GM19025 (cell line): ENCODE measurements around the gene RGS7.
"Not testable (repeated sequence)": the region's sequence is repeated elsewhere in the genome, so short reads cannot be mapped to it uniquely, and the experiment has no call there.

Experiments
- ATAC-seq: cut with Tn5 transposase; IDR thresholded peaks from one replicate; pipeline ENCODE4 v1.9.1; 2021; ENCODE audit warnings: mild to moderate bottlenecking, low read depth, moderate library complexity; ENCODE audit not compliant: unreplicated experiment

The RGS7 gene

DNA sequence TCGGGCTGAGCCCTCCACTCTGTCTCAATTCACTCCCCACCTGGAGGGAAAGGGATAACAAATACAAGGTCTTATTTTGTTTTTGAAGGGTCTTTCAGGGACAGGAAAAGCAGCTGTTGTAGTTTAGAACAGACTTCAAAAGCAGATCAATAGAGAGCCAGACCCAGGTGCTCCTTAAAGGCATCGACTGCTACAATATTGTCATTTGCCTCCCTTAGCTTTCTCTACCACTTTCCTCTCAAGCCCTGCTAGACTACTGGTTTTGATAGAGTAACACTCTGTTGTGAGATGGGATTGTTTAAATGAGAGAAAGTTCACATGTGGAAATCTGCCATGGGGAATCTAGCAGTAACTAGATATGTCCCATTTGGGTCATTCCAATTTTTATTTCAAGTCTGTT is 24.0 kb downstream of the RGS7 start:
- no peak for ATAC-seq

DNA sequence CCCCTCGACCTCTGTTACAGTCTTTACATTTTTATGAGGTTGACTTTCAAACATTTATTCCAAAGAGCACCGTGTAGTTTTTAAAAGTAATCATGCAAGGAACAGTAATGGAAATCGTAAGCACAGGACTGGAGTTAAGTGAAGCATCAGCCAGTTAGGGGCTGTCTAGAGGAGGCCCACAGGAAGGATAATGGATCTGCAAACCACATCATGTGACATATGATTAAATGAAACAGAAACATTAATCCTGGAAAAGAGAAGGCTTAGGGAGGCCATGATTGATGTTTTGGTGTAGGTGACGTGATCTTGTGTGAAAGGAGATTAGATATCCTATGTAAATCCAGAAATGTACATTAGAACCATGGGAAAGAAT is 25.0 kb downstream of the RGS7 start:
- no peak for ATAC-seq

DNA sequence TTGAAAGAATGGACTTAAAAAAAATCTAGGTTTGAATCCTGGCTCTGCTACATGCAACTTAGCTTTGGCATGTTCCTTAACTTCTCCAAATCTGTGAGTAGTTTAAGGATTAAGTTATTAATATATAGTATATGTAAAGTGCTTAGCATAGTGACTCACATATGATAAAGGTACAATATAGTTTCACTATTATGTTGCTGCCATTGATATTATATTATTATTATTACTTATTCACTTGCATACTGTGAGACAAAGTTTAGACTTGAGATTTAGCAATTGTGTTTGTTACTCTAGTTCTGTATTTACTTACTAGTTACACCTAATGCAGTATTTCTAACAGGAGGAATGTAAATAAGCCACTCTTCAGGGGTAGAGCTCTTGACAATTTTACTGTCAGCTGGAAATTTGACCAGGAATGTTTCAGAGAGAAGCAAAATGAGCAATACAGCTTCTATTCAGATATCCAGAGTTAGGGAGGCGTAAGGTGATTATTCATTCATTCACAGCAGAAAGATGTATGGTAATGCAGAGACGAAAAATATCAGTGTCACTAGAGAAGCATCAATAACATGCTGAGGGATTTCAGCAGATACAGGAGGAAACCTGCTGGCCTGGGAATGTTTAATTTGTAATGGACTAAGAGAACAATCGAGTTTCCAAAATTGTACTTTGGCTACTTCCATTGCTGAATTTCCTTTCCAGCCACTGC is 25.5 kb downstream of the RGS7 start:
- no peak for ATAC-seq

DNA sequence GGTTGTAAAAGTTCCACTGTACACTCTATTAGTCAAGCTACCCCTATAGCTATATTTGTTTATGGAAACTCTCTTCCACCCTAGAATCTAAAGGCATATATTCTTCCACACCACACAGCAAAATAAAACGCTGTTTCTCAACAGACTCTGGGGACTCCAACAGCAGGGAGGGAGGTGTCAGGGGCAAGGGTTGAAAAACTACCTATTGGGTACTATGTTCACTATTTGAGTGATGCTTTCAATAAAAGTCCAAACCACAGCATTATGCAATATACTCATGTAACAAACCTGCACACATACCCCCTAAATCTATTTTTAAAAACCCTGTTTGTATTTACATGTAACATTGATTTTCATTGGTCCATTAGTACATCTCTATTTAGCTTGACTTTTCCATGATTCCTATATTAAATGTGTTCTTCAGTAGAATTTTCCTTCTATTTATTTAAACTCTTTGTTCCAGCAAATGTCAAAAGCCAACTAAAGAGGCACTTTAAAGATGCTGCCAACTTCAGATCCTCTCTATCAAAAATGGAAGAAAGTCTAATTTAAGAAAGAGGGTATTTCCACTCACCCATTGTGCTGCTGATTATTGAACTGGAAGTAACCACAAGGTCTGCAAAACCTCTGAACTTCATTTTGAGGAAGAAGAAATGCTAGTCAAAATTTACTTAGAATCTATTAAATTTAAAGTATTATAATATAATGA is 26.2 kb downstream of the RGS7 start:
- ATAC-seq, result peak; percentile 51

DNA sequence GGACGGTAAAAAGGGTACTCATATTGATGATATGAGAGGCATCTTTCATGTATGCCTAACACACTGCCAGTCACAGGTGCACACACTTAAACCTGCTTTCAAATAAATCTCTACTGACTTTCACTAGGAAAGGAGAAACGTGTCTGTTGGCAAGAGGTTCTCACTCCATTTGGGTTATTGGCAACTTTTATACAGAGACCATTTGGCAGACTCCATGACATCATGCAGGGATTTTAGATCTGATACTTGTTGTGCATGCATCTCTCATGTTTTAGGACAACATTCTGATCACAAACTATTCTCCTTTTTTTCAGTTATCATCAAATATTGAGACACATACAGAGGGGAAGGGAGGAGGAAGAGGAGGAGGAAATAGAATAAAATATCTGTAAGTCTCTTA is 31.5 kb downstream of the RGS7 start:
- ATAC-seq, result no peak

DNA sequence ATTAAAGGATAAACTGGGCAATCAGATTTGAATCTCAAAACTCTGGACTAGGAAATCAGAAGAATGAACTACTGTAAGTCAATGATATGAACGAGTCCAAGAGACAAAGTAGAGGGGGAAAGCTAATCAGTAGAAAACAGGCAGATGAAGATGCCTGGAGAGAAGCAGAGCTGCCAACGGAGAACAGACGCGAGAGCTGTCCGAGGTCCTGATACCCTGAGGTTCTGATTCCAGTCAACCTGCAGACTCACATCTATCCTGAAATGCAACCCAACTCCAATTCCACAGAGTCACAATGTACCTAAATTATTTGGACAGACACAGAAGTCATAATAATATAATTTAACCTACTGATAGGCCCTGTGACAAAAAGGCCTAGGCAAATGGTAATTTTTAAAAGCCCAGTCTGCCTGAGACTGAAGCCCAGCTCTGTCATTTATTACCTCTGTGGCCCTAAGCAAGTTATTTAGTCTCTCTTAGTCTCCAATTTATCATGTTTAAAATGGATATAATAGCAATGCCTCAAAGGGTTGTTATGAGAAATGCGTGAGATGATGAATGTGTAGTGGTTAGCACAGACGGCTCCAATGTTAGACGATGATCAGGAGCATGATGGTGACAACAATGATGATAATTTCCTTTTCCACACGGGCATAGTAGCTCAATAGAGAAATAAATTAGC is 33.4 kb downstream of the RGS7 start:
- ATAC-seq, result no peak

DNA sequence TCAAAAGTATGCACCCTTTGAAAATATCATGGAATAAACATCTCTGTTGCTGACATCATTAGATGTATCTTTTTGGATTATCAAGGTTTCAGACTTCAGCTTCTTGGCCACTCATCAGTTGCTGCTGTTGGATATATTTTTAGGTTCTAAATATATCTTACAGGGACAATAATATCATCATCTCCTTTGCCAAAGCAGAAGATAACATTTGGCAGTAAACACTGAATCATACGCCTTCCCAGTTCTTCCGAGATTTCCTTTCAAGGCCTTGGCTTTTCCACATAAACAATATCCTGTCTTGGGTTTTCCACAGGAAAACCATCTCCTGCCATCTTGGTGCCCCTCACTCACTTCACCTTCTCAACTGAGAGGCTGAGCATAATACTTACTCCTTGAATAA is 39.3 kb downstream of the RGS7 start:
- ATAC-seq, result no peak

DNA sequence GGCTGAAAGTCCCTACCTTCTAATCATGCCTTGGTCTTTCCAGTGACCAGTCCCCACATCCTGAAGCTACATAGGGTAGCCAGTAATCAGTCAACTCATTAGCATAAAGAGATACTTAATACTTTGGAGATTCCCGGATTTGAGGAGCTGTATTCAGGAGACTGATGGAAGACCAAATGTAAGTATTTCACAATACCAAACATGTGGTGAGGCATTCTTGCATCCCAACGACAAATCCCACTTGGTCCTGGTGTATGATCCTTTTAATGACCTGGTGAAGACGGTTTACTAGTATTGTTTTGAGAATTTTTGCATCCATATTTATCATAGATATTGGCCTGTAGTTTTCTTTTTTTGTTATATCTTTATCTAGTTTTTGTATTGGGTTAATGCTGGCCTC is 40.6 kb downstream of the RGS7 start:
- ATAC-seq, result no peak

DNA sequence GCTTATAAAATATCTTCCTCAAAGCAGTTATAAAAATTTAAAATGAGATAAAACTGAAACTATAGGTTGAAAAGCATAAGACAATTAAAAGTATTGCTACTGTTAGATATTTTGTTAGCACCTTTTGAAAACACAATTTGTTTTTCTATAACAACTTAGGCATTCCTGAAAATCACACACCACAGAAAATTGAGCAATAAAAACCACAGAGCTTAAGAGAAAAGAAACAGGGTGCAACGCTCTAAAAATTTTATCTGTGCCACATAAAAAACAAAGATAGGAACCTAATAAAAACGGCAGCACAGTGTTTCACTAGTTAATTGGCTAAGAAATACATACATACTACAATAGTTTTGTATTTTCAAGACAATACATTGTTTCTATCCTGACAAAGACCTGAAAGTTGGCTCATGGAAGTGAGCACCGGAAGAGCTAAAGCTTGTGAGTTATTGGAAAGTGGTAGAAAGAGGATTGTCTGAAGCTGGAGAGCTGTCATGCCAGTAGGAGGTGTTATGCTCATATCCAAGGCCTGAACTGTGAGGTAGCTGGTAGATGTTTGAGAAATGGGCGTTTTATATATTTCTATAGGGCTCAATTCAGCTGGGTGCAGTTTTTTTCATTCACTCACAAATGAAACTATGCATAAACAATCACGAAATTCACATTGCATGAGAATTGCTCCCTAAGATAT is 45.8 kb downstream of the RGS7 start:
- no peak for ATAC-seq

DNA sequence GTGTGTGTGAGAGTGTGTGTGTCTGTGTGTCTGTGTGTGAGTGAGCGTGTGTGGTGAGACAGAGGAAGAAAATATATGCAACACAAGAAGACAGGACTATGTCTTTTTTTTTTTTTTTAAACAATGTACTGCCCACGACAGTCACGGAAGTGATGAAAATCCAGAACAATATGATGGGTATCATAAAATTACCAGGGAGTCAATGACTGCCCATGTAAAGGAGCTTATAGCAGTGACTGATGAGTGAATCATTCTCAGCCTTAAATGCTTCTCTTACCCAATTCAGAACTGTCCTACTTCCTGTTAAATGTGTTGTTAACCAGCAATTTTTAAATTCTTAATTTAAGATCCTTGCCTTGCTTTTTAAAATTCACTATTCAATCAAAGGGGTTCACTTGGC is 46.6 kb downstream of the RGS7 start:
- ATAC-seq, result no peak

DNA sequence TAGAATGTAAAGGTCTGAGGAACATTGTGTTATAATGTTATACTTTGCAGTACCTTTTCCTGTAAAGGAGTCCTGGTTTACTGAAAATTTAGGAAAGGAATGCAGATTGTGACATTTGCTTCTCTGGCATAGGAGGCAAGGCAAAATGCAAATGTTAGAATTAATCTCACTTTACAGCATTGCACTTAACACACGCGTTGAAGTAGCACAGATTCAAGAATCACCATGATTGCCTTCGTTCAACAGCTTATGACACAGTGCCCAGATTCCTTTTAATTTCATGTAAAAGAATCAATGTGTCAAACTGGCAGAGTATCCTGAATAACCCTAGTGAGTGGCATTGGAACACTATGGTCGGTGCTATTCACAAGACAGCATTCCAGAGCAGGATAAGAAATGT is 47.4 kb downstream of the RGS7 start:
- ATAC-seq, result no peak

DNA sequence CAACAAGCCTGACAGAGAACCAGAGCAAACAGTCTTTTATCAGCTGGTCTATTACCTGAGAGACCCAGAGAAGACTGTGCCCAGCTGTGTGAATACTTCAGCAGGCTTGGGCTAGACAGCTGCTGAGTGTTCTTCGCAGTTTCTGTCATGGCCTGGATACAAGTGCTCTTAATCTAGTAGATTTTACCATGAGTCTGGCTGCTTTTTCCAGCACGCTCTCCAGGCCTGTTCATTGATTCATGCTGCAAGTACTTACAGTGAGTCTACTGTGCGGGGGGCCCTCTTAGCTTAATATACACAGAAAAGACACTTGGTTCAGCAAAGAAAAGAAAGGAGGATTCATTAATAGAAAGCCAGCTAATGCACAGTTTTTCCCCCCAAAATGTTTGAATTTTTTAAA is 48.5 kb downstream of the RGS7 start:
- ATAC-seq, result no peak

DNA sequence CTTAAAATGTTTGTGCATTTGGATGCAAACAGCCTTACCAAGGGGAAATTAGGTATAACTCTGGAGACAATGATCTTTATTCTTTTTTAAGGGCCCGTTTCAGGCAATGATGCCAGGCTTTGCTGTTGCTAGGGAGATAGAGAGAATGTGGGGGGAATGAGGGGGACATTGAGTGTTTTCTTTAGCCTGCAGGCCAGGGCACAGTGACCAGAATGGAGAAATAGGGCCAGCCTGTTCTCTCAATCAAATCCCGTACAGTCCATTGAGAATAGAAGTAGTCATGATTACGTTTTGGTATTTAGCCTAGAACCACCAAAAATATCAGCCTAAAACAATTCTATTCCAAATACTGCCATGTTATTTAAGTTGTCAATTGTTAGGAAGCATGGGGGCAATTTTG is 49.0 kb downstream of the RGS7 start:
- no peak for ATAC-seq

DNA sequence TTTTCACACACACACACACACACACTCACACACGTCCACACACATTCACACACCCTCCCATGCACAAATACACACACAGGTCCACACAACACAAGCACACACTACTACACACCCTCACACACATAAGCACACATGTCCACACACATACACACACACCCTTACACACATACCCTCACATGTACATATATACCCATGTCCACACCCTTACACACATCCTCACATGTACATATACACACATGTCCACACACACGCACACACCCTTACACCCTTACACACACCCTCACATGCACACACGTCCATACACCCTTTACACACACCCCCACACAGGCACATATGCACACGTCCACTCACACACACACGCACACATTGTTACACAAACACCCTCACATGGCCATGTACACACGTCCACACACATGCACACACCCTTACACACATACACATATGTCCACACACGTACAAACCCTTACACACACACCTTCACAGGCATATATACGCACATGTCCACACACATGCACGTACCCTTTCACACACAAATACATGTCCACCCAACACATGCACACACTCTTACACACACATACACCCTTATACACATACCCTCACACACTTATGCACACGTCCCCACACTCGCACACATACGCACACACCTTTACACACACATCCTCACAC is 50.7 kb downstream of the RGS7 start:
- no peak for ATAC-seq

DNA sequence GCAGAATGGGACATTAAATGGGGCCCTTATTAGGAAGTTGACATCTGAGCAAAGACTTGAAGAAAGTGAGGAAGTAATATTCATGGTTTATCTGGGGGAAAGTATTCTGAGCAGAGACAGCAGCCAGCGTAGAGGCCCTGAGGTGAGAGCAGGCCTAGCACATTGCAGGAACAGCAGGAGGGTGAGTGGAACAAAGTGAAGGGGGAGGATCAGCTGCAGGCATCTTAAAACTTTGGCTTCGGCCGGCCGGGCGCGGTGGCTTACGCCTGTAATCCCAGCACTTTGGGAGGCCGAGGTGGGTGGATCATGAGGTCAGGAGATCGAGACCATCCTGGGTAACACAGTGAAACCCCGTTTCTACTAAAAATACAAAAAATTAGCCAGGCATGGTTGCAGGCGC is 55.0 kb downstream of the RGS7 start:
- ATAC-seq, result not testable (repeated sequence)

DNA sequence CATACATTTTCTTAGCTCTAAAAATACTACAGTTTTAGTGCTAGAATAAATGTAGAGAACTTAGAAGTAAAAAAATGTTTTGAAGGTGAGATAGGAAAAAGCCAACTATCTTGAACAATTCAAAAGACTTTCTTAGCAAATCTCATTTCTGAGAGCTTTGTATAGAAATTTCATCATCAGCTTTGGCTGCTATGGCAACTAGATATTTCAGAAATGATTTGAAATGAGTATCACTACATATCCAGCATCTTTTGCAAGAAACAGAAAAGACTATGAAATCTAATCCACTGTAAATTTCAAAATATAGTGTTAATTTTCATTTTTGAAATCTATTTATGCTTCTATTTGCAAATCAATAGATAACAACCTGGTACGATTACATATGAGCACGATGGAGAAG is 57.7 kb downstream of the RGS7 start:
- no peak for ATAC-seq

DNA sequence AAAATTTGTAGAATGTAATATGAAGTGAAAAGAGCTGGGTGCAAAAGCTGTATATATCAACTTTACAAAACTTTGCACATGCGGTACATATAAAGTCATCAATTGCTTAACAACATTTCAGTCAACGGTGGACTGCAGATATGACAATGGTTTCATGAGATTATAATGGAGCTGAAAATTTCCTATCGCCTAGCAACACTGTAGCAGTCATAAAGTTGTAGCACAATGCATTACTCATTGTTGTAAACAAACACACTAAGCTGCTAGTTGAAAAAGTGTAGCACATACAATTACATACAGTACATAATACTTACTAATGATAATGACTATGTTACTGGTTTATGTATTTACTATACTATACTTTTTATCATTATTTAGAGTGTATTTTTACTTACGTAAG is 64.0 kb downstream of the RGS7 start:
- no peak for ATAC-seq

DNA sequence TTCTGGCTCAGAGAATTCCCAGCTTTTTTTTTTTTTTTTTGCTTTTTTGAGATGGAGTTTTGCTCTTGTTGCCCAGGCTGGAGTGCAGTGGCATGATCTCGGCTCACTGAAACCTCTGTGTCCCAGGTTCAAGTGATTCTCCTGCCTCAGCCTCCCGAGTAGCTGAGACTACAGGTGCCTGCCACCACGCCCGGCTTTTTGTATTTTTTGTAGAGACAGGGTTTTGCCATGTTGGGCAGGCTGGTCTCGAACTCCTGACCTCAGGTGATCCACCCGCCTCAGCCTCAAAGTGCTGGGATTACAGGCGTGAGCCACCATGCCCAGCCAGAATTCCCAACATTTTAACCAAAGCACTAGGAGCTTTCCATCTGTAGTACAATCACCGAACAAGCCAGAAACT is 65.5 kb downstream of the RGS7 start:
- not testable (repeated sequence) for ATAC-seq

DNA sequence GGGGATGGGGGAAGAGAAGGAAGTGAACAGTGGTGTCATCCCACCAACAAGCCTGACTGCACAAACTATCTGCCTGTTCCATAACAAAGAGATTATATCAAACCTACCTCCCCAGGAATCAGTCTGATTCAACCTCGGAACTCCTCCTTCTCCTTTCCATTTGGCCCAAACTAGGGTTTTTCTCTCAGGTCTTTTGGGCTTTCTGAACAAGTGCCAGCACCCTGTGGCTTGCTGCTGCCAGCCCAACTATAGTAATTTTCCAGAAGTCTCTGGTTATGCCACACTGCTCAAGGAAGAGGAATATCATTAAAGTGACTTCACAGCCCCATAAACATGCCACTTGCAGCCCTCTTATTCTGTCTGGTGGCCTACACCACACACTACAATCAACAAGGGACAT is 70.5 kb downstream of the RGS7 start:
- ATAC-seq, result no peak

DNA sequence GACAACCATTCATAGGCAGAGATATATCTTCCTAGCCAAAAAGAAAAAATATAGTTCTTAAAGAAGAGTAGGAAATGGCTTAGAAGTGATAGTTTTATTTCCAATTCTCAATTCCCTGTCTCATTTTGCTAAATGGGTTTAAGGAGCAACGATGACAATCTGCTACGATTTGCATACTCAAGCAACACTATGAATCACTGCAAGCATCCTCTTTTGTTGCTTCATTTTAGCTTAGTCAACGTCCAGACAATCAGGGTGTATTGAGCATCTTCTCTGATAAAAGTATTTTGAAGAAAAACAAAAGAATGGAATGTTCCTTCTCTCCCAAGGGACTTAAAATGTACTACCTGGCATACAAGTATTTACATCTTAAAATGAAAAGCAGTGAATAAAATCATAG is 80.6 kb downstream of the RGS7 start:
- ATAC-seq, result no peak

DNA sequence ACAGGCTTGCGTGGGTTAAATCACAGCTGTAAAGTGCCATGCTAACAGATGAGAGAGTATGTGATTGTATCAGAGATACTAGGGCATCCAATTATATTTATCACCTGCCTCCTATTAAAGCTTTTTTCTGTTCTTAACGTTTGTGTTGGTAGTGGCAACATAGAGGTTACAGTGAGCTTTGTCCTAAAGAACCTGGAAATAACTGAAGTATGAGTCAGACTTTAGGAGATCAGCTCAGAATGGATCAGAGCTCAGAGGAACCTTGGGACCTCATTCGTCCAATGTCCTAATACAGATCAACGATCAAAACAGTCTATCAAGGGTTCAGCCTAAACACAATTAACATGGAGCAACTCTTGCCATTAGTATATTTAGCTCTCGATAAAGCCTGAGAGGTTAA is 81.0 kb downstream of the RGS7 start:
- ATAC-seq, result no peak
